GM23338 (cell line): Measurements from ENCODE around the gene WNT7A. TPM values are rescaled to one million over a fixed set of nuclear protein-coding genes. Genes with fewer than 3 reads are reported as not detected.

ENCODE experiments used
- ATAC-seq: fragments of 200-7000 bp; cut with Tn5 transposase; 3 replicates; pipeline ENCODE4 v1.9.1; 2020
- DNase-seq: peaks from one replicate; pipeline ENCODE4 v3.0.0-alpha.2; 2015; ENCODE audit warnings: low spot score
- H2AFZ ChIP-seq: fragments of 200-600 bp; sonication (generic); 2 replicates; pipeline ENCODE4 v1.8.0; 2016; ENCODE audit warnings: antibody characterized with exemption, mild to moderate bottlenecking, moderate library complexity
- H3F3A ChIP-seq: fragments of 200-600 bp; sonication (generic); replicated peaks from 2 replicates; pipeline ENCODE4 v1.8.0; 2017; ENCODE audit warnings: antibody characterized with exemption, mixed run types, low read depth
- H3K27ac ChIP-seq: fragments of 200-600 bp; sonication (generic); 2 replicates; pipeline ENCODE4 v1.6.1; 2016; ENCODE audit warnings: low read depth
- H3K27me3 ChIP-seq: fragments of 200-600 bp; sonication (generic); 2 replicates; pipeline ENCODE4 v1.8.0; 2016; ENCODE audit warnings: mild to moderate bottlenecking, mixed run types, moderate library complexity; ENCODE audit not compliant: insufficient read depth
- H3K36me3 ChIP-seq: fragments of 200-600 bp; sonication (generic); 2 replicates; pipeline ENCODE4 v1.8.0; 2016; ENCODE audit warnings: mild to moderate bottlenecking; ENCODE audit not compliant: insufficient read depth
- H3K4me1 ChIP-seq: fragments of 200-600 bp; sonication (generic); 2 replicates; pipeline ENCODE4 v1.8.0; 2016; ENCODE audit warnings: mild to moderate bottlenecking, moderate library complexity; ENCODE audit not compliant: insufficient read depth
- H3K4me2 ChIP-seq: fragments of 200-600 bp; sonication (generic); 2 replicates; pipeline ENCODE4 v1.7.1; 2017; ENCODE audit warnings: mixed run types
- H3K4me3 ChIP-seq: fragments of 200-600 bp; sonication (generic); 2 replicates; pipeline ENCODE4 v1.6.1; 2016; ENCODE audit warnings: mixed run types
- H3K79me2 ChIP-seq: fragments of 200-600 bp; sonication (generic); replicated peaks from 2 replicates; pipeline ENCODE4 v1.8.0; 2017; ENCODE audit warnings: mild to moderate bottlenecking; ENCODE audit not compliant: insufficient read depth
- H3K9me2 ChIP-seq: fragments of 200-600 bp; sonication (generic); 2 replicates; pipeline ENCODE4 v1.8.0; 2017; ENCODE audit not compliant: insufficient read depth
- H4K20me1 ChIP-seq: fragments of 200-600 bp; sonication (generic); replicated peaks from 2 replicates; pipeline ENCODE4 v1.8.0; 2017; ENCODE audit warnings: mild to moderate bottlenecking; ENCODE audit not compliant: insufficient read depth
- H3K27ac Mint-ChIP-seq: 2 replicates; pipeline ENCODE4 v1.8.0; 2020; ENCODE audit warnings: inconsistent platforms, mild to moderate bottlenecking, moderate library complexity, mixed read lengths
- H3K27me3 Mint-ChIP-seq: 3 replicates; pipeline ENCODE4 v1.8.0; 2022; ENCODE audit warnings: low read depth, mild to moderate bottlenecking, moderate library complexity, mixed read lengths, inconsistent platforms; ENCODE audit not compliant: insufficient read depth, poor library complexity
- H3K36me3 Mint-ChIP-seq: 3 replicates; pipeline ENCODE4 v1.8.0; 2021; ENCODE audit warnings: low read depth, mild to moderate bottlenecking, inconsistent platforms, moderate library complexity, mixed read lengths
- H3K4me1 Mint-ChIP-seq: 3 replicates; pipeline ENCODE4 v1.8.0; 2020; ENCODE audit warnings: mild to moderate bottlenecking, inconsistent platforms, mixed read lengths
- H3K4me3 Mint-ChIP-seq: 3 replicates; pipeline ENCODE4 v1.8.0; 2021; ENCODE audit warnings: moderate library complexity, mild to moderate bottlenecking, inconsistent platforms, mixed read lengths
- H3K9me3 Mint-ChIP-seq: 3 replicates; pipeline ENCODE4 v1.8.0; 2020; ENCODE audit warnings: moderate library complexity, mild to moderate bottlenecking, inconsistent platforms, mixed read lengths
- CREB1 ChIP-seq: fragments of 250-450 bp; sonication (Bioruptor Pico); IDR thresholded peaks from 2 replicates; pipeline ENCODE4 v1.5.0; 2020; ENCODE audit warnings: low read depth, mild to moderate bottlenecking, moderate library complexity
- CTCF ChIP-seq, 2 experiments: fragments of 200-600 bp in 1 of 2; sonication (generic) in 1 of 2; conservative IDR thresholded peaks; 2 replicates each; pipeline versions ENCODE4 v1.5.1 to v1.6.1; 2016 to 2017; ENCODE audit warnings: antibody characterized with exemption in 2 of 2, low read depth in 2 of 2, mild to moderate bottlenecking in 2 of 2, moderate library complexity in 1 of 2
- ETS1 ChIP-seq: IDR thresholded peaks from 2 replicates; pipeline ENCODE4 v1.6.1; 2016; ENCODE audit warnings: antibody characterized with exemption
- EZH2 ChIP-seq: fragments of 200-600 bp; sonication (generic); IDR thresholded peaks from one replicate; pipeline ENCODE4 v1.8.0; 2017; ENCODE audit warnings: antibody characterized with exemption, mild to moderate bottlenecking, low read depth; ENCODE audit not compliant: unreplicated experiment
- EZH2phosphoT487 ChIP-seq: fragments of 200-600 bp; sonication (generic); IDR thresholded peaks from one replicate; pipeline ENCODE4 v1.8.1; 2018; ENCODE audit warnings: antibody characterized with exemption; ENCODE audit not compliant: unreplicated experiment
- JUNB ChIP-seq: IDR thresholded peaks from one replicate; pipeline ENCODE4 v1.6.1; 2016; ENCODE audit warnings: antibody characterized with exemption; ENCODE audit not compliant: unreplicated experiment
- NANOG ChIP-seq: IDR thresholded peaks from 2 replicates; pipeline ENCODE4 v1.6.1; 2016; ENCODE audit warnings: antibody characterized with exemption, borderline replicate concordance
- POLR2AphosphoS5 ChIP-seq: IDR thresholded peaks from 2 replicates; pipeline ENCODE4 v1.6.1; 2016; ENCODE audit warnings: antibody characterized with exemption, low read depth
- REST ChIP-seq: IDR thresholded peaks from one replicate; pipeline ENCODE4 v1.6.1; 2018; ENCODE audit warnings: antibody characterized with exemption; ENCODE audit not compliant: unreplicated experiment
- STAT1 ChIP-seq: IDR thresholded peaks from one replicate; pipeline ENCODE4 v1.6.1; 2016; ENCODE audit warnings: antibody characterized with exemption; ENCODE audit not compliant: unreplicated experiment
- ZNF114 ChIP-seq: fragments of 250-450 bp; sonication (Bioruptor Pico); IDR thresholded peaks from 2 replicates; pipeline ENCODE4 v1.5.0; 2020; ENCODE audit warnings: mild to moderate bottlenecking, moderate library complexity
- ZNF331 ChIP-seq: fragments of 250-450 bp; sonication (Bioruptor Pico); IDR thresholded peaks from 2 replicates; pipeline ENCODE4 v1.5.0; 2020; ENCODE audit warnings: low read depth, mild to moderate bottlenecking, moderate library complexity
- polyA plus RNA-seq: library from polyadenylated mRNA; unstranded; fragments of >200 nt; fragmentation: Nextera tagmentation; extraction: Ambion mirVana; gene quantifications from 2 replicates; pipeline ENCODE4 v1.2.1, GENCODE V29; 2016
- total RNA-seq: library from RNA; depleted of rRNA; stranded (reverse); fragments of >200 nt; shearing (Covaris generic); gene quantifications from 2 replicates; pipeline ENCODE4 v1.2.3, GENCODE V29; 2014
- TF ChIP-seq, protein P1 (sequence below): fragments of 250-450 bp; sonication (Bioruptor Pico); IDR thresholded peaks from 2 replicates; pipeline ENCODE4 v1.5.0; 2020; ENCODE audit warnings: mild to moderate bottlenecking, moderate library complexity

WNT7A gene
- total and polyA plus RNA-seq, 2 experiments from 2014 or later = not detected

DNA sequence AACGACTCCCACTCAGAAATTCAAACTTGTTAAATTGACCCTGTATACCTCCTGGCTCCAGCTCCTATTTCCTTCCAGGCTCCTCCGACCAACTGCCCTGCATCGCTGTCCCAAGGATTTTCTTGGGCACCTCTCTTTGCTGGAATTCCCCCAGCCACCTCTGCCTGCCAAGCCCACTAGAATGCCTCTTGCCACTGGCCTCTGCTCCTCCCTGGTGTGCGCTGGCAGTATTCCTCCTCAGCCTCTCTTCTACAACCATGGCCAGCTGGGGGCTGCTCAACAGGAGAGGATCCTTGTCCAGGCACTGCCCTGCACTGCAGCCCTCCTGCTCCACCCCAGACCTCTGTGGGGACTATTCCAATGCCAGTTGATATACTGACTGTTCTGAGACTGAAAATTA, 7.4 kb downstream of the WNT7A start:
- TF ChIP-seq, protein P1, sequence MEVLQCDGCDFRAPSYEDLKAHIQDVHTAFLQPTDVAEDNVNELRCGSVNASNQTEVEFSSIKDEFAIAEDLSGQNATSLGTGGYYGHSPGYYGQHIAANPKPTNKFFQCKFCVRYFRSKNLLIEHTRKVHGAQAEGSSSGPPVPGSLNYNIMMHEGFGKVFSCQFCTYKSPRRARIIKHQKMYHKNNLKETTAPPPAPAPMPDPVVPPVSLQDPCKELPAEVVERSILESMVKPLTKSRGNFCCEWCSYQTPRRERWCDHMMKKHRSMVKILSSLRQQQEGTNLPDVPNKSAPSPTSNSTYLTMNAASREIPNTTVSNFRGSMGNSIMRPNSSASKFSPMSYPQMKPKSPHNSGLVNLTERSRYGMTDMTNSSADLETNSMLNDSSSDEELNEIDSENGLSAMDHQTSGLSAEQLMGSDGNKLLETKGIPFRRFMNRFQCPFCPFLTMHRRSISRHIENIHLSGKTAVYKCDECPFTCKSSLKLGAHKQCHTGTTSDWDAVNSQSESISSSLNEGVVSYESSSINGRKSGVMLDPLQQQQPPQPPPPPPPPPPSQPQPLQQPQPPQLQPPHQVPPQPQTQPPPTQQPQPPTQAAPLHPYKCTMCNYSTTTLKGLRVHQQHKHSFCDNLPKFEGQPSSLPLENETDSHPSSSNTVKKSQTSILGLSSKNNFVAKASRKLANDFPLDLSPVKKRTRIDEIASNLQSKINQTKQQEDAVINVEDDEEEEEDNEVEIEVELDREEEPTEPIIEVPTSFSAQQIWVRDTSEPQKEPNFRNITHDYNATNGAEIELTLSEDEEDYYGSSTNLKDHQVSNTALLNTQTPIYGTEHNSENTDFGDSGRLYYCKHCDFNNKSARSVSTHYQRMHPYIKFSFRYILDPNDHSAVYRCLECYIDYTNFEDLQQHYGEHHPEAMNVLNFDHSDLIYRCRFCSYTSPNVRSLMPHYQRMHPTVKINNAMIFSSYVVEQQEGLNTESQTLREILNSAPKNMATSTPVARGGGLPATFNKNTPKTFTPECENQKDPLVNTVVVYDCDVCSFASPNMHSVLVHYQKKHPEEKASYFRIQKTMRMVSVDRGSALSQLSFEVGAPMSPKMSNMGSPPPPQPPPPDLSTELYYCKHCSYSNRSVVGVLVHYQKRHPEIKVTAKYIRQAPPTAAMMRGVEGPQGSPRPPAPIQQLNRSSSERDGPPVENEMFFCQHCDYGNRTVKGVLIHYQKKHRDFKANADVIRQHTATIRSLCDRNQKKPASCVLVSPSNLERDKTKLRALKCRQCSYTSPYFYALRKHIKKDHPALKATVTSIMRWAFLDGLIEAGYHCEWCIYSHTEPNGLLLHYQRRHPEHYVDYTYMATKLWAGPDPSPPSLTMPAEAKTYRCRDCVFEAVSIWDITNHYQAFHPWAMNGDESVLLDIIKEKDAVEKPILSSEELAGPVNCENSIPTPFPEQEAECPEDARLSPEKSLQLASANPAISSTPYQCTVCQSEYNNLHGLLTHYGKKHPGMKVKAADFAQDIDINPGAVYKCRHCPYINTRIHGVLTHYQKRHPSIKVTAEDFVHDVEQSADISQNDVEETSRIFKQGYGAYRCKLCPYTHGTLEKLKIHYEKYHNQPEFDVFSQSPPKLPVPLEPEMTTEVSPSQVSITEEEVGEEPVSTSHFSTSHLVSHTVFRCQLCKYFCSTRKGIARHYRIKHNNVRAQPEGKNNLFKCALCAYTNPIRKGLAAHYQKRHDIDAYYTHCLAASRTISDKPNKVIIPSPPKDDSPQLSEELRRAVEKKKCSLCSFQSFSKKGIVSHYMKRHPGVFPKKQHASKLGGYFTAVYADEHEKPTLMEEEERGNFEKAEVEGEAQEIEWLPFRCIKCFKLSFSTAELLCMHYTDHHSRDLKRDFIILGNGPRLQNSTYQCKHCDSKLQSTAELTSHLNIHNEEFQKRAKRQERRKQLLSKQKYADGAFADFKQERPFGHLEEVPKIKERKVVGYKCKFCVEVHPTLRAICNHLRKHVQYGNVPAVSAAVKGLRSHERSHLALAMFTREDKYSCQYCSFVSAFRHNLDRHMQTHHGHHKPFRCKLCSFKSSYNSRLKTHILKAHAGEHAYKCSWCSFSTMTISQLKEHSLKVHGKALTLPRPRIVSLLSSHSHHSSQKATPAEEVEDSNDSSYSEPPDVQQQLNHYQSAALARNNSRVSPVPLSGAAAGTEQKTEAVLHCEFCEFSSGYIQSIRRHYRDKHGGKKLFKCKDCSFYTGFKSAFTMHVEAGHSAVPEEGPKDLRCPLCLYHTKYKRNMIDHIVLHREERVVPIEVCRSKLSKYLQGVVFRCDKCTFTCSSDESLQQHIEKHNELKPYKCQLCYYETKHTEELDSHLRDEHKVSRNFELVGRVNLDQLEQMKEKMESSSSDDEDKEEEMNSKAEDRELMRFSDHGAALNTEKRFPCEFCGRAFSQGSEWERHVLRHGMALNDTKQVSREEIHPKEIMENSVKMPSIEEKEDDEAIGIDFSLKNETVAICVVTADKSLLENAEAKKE (CRISPR knock-in tag) = no peak
- TF ChIP-seq NANOG (no peak), CREB1 (no peak), EZH2 (no peak), JUNB (no peak), ZNF331 (CRISPR knock-in tag) (no peak), ETS1 (no peak), ZNF114 (no peak), POLR2AphosphoS5 (no peak), CTCF (conservative IDR thresholded peaks at IDR 0.05; ENCODE audit: low read depth in 2 of 2) (no peak), STAT1 (no peak), REST (no peak), EZH2phosphoT487 (no peak)
- Mint-ChIP-seq H3K9me3 (no peaks in the 10 kb centered on the region), H3K36me3 (no peaks in the 10 kb centered on the region; the same call in 2 of the 3 replicates), H3K27me3 (peaks cover 35% of the 10 kb centered on the region), H3K27ac (no peak overlapping the region), H3K4me1 (peaks cover 27% of the 10 kb centered on the region), H3K4me3 (no peak overlapping the region)
- ATAC-seq = no peak
- DNase-seq = no peak
- Histone ChIP-seq H4K20me1 (no peaks in the 10 kb centered on the region), H2AFZ (no peak overlapping the region), H3K79me2 (no peaks in the 10 kb centered on the region), H3K4me1 (peaks cover 7% of the 10 kb centered on the region), H3K4me2 (no peak overlapping the region), H3K4me3 (no peak overlapping the region), H3K27ac (no peak overlapping the region), H3K27me3 (peaks cover 26% of the 10 kb centered on the region), H3K9me2 (no peaks in the 10 kb centered on the region; the same call in 1 of the 2 replicates), H3F3A (no peaks in the 10 kb centered on the region), H3K36me3 (no peaks in the 10 kb centered on the region)
